WI38 (cell line): ENCODE data around the gene NBPF11.
"Not testable (repeated sequence)": the region's sequence is repeated elsewhere in the genome, so short reads cannot be mapped to it uniquely, and the experiment has no call there.

Source experiments
- H3K4me3 ChIP-seq: 2 replicates; pipeline ENCODE4 v1.5.1; 2011; ENCODE audit warnings: low read depth, mild to moderate bottlenecking, control low read depth, low read length
- TF ChIP-seq, protein P1 (sequence below): IDR thresholded peaks from 2 replicates; pipeline ENCODE4 v1.5.1; 2012; ENCODE audit warnings: low read depth, mild to moderate bottlenecking, control low read depth, low read length

Gene NBPF11, protein sequence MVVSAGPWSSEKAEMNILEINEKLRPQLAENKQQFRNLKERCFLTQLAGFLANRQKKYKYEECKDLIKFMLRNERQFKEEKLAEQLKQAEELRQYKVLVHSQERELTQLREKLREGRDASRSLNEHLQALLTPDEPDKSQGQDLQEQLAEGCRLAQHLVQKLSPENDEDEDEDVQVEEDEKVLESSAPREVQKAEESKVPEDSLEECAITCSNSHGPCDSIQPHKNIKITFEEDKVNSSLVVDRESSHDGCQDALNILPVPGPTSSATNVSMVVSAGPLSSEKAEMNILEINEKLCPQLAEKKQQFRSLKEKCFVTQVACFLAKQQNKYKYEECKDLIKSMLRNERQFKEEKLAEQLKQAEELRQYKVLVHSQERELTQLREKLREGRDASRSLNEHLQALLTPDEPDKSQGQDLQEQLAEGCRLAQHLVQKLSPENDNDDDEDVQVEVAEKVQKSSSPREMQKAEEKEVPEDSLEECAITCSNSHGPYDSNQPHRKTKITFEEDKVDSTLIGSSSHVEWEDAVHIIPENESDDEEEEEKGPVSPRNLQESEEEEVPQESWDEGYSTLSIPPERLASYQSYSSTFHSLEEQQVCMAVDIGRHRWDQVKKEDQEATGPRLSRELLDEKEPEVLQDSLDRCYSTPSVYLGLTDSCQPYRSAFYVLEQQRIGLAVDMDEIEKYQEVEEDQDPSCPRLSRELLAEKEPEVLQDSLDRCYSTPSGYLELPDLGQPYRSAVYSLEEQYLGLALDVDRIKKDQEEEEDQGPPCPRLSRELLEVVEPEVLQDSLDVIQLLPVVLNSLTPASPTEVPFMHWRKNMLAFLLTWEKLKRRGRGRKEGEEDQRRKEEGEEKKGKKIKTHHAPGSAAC

DNA sequence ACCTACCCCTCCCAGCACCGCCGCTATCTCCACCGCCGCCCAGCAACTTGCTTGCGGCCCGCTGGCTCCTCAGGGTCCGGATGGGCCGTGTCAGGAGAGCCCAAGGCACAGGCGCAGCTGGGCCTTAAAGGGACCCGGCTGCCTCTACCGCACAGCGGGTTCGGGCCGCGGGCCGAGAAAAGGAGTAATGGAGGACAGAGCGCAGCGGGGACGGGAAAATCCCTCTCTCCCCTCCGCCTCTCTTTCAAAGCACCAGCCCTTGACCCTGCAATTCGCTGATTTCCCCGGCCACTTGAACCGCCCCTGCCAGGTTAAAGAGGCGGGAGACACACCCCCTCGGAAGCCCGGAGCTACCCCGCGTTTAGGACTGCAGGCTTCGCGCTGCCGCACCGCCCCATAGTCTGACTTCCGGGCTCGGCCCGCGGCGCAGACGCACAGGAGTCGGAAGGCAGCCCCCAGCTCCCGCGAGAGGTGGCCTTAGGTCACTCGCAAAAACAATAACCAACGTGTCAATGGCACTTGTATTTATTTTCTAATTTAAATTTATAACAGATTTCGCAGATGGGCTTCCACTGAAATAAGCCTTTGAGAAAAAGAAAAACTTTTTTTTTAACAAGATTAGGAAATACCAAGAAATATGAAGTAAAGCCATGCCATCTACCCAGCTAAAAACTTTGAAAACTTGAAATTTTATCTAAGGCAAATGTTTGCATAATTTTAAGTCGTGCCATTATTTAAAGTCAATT lies at the start of gene NBPF11:
Gene NBPF11 (minus strand): TSS at position 371 of the 746 bp plus-strand sequence. CDS start 25,278 bp downstream, outside the sequence.
- peak within 1 kb of the TSS; percentile 68 for H3K4me3 ChIP-seq

- not testable (repeated sequence) for H3K4me3 ChIP-seq
Measured at GRCh38 chr1:148197396-148197795, 45.3 kb upstream of the NBPF11 start.

DNA sequence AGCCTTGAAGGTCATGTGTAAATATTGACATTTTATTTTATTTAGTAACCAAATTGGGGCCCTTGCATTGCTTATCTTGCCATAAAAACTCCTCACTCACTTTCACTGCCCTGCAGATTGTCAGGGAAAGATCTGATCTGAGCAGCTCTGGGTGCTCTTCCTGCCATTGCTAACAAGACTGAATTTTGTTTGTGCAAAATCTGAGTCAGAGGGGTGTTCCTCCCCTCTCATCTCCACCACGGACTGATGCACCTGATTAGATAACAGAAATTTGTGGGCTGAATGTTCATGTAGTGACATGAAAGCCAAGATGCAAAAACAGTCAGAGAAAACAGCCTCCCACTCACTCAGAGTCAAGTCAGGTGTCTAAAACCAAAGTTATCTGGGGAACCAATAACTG lies 44.9 kb upstream of the NBPF11 start:
- not testable (repeated sequence) for H3K4me3 ChIP-seq

DNA sequence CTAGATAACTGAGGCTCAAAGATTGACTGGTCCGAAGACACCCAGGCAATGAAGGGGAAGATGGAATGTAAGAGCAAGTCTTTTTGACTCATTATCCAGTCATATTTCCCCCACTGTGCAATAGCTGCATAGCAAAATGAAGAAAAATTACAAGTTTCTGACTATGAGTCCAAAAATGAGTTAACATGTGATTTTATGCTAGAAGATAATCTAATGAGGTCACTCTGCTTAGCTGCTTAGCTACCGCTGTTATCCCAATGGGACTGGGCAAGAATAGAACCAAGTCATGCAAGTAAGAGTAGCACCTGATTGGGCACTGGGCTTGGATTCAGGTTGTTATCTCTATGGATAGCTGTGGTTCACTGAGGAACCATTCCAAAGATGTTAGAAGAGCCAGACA lies 43.0 kb upstream of the NBPF11 start:
- H3K4me3 ChIP-seq = not testable (repeated sequence)

DNA sequence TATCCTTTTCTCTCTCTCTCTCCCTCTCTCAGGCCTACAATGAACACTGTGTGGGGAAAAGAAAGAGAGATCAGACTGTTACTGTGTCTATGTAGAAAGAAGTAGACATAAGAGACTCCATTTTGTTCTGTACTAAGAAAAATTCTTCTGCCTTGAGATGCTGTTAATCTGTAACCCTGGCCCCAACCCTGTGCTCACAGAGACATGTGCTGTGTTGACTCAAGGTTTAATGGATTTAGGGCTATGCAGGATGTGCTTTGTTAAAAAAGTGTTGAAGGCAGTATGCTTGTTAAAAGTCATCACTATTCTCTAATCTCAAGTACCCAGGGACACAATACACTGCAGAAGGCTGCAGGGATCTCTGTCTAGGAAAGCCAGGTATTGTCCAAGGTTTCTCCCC lies 36.7 kb upstream of the NBPF11 start:
- not testable (repeated sequence) for H3K4me3 ChIP-seq

- not testable (repeated sequence) for H3K4me3 ChIP-seq
Measured at GRCh38 chr1:148178682-148179081, 26.6 kb upstream of the NBPF11 start.

- not testable (repeated sequence) for H3K4me3 ChIP-seq
Measured at GRCh38 chr1:148175414-148175813, 23.3 kb upstream of the NBPF11 start.

DNA sequence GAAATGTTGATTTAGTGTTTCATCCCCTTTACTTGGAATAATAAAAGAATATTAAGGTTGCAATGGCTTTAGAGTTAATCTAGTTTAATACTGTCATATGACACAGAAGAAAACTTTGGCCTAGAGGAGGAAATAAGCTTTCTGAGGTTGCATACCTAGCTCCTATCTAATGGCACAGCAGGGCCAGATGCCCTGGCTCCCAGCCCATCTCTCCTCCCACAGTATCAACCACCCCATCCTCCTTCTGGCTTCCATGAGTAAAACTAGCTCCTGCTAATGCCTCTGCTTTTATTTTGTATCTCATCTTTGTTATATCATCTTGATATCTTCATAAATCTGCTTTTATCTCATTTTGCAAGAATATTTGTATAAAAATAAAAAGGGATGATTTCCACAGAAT lies 19.9 kb upstream of the NBPF11 start:
- not testable (repeated sequence) for H3K4me3 ChIP-seq

DNA sequence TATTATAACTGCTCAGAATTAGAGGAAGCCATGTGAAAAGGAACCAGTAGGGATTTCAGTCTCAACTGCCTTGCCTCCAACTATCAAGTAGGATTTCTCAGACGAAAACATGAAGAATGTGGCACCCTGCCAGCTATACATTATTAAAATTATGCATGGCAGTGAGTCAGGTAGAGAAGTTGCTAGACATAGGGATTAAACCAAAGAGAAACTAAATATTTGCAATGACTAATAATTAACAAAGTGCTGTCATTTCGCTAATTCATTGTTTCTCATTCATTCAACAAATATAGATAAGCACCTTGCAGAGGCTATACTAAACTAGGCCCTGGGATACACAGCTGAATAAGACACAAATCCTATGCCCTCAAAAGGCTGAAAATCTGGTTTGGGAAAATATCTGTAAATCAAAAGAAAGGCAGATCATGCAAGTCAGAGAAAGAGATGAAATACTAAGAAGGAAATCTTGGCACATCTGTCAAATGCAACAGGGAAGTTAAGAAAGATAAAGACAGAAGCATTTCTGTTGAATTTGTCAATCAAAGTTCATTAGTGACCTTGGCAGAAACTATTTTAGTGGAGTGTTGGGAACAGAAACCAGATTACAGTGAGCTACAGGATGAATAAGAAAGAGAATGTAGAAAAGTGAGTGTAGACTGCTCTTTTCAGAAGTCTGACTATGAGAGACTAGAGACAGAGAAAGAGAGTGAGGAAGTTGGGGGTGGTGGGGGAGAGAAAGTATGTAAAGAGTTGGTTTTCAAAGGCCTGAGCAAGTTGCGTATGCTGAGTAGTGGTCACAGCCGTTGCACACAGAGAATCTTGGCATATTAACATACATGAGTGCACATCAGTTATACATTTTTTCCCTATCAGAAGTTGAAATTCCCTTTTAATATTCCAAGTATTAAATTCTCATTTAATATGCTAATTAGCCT lies 14.7 kb upstream of the NBPF11 start:
- TF ChIP-seq, protein P1, sequence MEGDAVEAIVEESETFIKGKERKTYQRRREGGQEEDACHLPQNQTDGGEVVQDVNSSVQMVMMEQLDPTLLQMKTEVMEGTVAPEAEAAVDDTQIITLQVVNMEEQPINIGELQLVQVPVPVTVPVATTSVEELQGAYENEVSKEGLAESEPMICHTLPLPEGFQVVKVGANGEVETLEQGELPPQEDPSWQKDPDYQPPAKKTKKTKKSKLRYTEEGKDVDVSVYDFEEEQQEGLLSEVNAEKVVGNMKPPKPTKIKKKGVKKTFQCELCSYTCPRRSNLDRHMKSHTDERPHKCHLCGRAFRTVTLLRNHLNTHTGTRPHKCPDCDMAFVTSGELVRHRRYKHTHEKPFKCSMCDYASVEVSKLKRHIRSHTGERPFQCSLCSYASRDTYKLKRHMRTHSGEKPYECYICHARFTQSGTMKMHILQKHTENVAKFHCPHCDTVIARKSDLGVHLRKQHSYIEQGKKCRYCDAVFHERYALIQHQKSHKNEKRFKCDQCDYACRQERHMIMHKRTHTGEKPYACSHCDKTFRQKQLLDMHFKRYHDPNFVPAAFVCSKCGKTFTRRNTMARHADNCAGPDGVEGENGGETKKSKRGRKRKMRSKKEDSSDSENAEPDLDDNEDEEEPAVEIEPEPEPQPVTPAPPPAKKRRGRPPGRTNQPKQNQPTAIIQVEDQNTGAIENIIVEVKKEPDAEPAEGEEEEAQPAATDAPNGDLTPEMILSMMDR = no peak
- H3K4me3 ChIP-seq = no peak overlapping the region

DNA sequence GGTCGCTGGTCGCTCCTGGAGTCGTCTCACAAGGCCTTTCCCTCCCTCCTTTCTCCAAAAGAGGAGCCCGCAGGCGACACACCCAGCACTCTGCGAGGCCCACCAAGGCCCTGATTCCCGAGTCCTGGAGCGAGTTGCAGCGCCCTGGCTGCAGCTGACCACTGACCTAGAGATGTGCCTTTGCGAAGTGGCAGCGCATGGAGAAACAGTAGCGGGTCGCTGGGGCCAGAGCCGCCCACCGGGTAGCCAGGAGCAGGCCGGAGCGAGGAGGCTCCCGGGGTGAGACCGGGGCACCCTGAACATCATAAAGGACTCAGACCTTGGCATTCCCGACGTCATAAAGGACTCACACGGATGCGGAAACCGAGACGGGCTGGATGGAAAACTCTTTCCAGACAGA lies 10.3 kb upstream of the NBPF11 start:
- TF ChIP-seq, protein P1 = no peak
- no peak overlapping the region for H3K4me3 ChIP-seq
